Immature natural killer cell (primary cell): ENCODE results near the gene PTPRM. TPM values are rescaled to one million over a fixed set of nuclear protein-coding genes. Genes with fewer than 3 reads are reported as not detected.

ENCODE experiments used
- DNase-seq, 3 donors: peaks; one replicate each; pipeline ENCODE4 v3.0.0; 2022; ENCODE audit warnings: mixed read lengths in 1 of 3
- H3K27ac Mint-ChIP-seq, 6 donors: one replicate each; pipeline ENCODE4 v1.8.0; 2020; ENCODE audit warnings: mixed read lengths in 6 of 6, mild to moderate bottlenecking in 5 of 6, inconsistent platforms in 4 of 6, moderate library complexity in 3 of 6
- H3K27me3 Mint-ChIP-seq, 3 donors: one replicate each; pipeline ENCODE4 v1.8.0; 2020 to 2021; ENCODE audit warnings: low read depth in 3 of 3, mild to moderate bottlenecking in 3 of 3, mixed read lengths in 3 of 3, moderate library complexity in 3 of 3, inconsistent platforms in 1 of 3
- H3K36me3 Mint-ChIP-seq, 3 donors: one replicate each; pipeline ENCODE4 v1.8.0; 2020; ENCODE audit warnings: mixed read lengths in 3 of 3, inconsistent platforms in 2 of 3, mild to moderate bottlenecking in 2 of 3
- H3K4me1 Mint-ChIP-seq, 2 donors: one replicate each; pipeline ENCODE4 v1.8.0; 2020; ENCODE audit warnings: inconsistent platforms in 2 of 2, mild to moderate bottlenecking in 2 of 2, mixed read lengths in 2 of 2, moderate library complexity in 1 of 2
- H3K4me3 Mint-ChIP-seq, 5 donors: one replicate each; pipeline ENCODE4 v1.8.0; 2020; ENCODE audit warnings: mild to moderate bottlenecking in 5 of 5, mixed read lengths in 5 of 5, inconsistent platforms in 3 of 5, moderate library complexity in 3 of 5
- H3K9me3 Mint-ChIP-seq, 6 donors: one replicate each; pipeline ENCODE4 v1.8.0; 2020; ENCODE audit warnings: mild to moderate bottlenecking in 6 of 6, mixed read lengths in 6 of 6, inconsistent platforms in 4 of 6, moderate library complexity in 3 of 6
- polyA plus RNA-seq, 3 donors: library from polyadenylated mRNA; unstranded; fragments of 300-500 nt; fragmentation: Illumina TruSeq; gene quantifications; one replicate each; pipeline ENCODE4 v1.2.3, GENCODE V29; 2021

Gene PTPRM
- polyA plus RNA-seq, 3 donors from 2014 or later = 1.3 to 9.7 (median 3.2) TPM

DNA sequence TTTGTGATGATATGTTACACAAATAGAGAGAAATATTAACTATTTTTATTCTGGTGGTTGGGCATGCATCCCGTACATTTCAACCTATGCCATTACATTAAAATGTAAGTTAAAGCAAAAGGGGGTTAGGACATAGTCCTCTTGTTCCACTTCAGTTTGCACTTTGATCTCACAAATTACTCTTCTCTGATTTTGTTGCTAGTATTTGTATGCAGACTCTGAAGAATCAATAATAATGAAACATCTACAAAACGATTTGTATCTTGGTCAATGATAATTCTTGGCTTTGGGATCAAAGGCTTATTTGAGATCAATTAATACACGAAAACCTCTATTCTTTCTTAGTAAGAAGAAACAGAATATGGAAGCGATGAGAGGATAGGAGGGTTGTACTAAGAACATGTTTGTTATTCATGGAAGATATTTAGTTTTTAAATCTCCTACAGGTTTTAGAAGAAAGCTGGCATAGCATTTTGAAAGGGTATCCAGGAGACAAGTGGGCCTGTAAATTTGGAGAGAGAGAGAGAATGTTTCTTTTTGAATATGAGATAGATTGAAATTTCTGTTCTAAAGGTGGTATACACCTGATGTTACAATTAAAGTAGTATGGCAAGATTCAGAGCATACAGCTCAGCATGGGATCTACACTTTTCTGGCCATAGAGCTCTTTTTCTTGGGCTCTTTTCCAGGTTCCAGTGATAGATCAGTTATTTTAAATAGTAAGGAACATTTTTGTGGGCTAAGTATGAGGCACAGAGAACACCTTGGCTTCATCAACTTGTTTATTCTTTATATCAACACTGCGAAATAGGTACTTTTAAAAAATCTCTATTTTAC is 347.9 kb downstream of the PTPRM start:
- Mint-ChIP-seq H3K27ac (no peak overlapping the region), H3K36me3 (no peaks in the 10 kb centered on the region), H3K27me3 (no peaks in the 10 kb centered on the region), H3K4me1 (no peaks in the 10 kb centered on the region), H3K9me3 (peaks cover 0 to 29% (median 3%) of the 10 kb centered on the region in 6 donors), H3K4me3 (no peak overlapping the region)
- no peak for DNase-seq

DNA sequence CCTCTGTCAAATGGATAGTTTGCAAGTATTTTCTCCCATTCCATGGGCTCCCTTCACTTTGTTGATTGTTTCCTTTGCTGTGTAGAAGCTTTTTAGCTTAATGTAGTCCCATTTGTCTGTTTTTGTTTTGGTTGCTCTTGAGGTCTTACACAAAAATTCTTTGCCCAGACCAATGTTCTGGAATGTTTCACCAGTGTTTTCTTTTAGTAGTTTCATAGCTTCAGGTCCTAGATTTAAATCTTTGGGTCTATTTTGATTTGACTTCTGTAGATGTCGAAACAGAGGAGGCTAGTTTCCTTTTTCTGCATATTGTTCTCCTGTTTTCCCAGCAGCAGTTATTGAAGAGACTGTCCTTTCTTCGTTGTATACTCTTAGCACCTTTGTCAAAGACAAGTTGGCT is 351.6 kb downstream of the PTPRM start:
- peaks cover 0 to 39% (median 8%) of the 10 kb centered on the region in 6 donors for H3K9me3 Mint-ChIP-seq
- H3K36me3 Mint-ChIP-seq = no peaks in the 10 kb centered on the region
- H3K4me3 Mint-ChIP-seq = no peak overlapping the region
- peak overlapping the region in 1 of 6 donors; percentile 30 for H3K27ac Mint-ChIP-seq
- no peaks in the 10 kb centered on the region for H3K27me3 Mint-ChIP-seq
- no peaks in the 10 kb centered on the region for H3K4me1 Mint-ChIP-seq
- no peak for DNase-seq

DNA sequence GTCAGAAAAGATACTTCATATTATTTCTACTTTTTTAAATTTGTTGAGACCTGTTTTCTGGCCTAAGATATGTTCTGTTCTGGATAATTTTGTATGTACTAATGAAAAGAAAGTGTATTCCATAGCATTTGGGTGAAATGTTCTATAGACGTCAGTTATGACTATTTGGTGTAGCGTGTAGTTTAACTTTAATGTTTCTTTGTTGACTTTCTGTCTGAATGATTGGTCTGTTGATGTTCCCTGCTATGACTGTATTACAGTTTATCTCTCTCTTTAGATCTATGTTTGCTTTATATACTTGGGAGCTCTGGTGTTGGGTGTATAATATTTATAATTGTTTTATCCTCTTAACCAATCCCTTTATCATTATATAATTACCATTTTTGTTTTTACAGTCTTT is 352.4 kb downstream of the PTPRM start:
- no peak for DNase-seq
- no peak overlapping the region for H3K4me3 Mint-ChIP-seq
- no peak overlapping the region for H3K27ac Mint-ChIP-seq
- H3K4me1 Mint-ChIP-seq = no peaks in the 10 kb centered on the region
- peaks cover 0 to 42% (median 8%) of the 10 kb centered on the region in 6 donors for H3K9me3 Mint-ChIP-seq
- no peaks in the 10 kb centered on the region for H3K36me3 Mint-ChIP-seq
- H3K27me3 Mint-ChIP-seq = no peaks in the 10 kb centered on the region

DNA sequence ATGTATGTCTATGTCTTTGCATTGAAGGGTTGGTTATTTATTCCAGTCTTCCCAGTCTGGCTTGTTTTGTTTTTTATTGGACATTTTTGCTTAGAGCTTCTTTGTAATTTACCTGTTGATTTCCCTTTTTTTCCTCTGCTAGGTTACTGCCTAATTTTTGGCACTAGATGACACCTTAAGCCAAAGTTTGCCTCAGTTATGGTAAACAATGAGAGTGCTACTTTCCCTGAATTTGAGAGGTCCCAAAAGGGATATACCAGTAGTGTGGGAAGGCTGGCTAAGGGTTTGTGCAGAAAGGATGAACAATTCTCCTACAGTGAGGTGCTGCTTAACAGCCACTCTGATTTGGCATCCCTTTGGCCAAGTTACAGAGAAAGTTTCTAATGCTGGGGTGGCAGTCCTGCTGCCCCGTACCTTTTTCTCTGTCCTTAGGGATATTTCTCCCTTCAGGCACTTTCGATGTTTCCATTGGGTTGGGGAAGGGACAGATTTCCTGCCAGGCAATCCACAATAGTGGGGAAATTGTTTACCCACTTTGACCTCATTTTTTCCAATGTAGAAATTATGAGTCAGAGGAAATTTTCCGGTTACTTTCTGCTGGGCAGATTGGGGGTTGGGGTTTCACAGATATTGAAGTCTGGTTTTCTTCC is 354.9 kb downstream of the PTPRM start:
- Mint-ChIP-seq H3K27ac (no peak overlapping the region), H3K36me3 (no peaks in the 10 kb centered on the region), H3K9me3 (peaks cover 0 to 42% (median 7%) of the 10 kb centered on the region in 6 donors), H3K27me3 (no peaks in the 10 kb centered on the region), H3K4me3 (no peak overlapping the region), H3K4me1 (no peaks in the 10 kb centered on the region)
- DNase-seq = no peak

DNA sequence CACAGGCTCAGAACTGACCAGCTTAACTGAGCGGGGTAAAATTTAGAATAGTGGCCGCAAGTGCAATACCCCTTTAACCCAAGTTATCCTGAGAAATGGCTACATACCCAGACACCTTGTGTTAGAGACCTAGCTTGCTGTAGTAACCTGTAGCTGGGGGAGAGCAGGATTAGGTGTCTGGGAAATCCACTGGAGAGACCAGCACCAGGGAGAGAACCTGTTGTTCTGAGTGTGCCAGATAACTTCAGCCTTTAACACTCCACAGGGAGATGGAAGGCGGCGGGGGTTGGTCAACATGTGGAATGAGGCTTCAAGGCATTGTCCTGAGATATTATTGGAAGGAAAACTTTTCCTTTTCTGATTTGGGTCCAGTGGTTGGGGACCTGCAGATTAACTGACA is 356.0 kb downstream of the PTPRM start:
- Mint-ChIP-seq H3K4me1 (no peaks in the 10 kb centered on the region), H3K9me3 (peaks cover 0 to 42% (median 7%) of the 10 kb centered on the region in 6 donors), H3K27ac (no peak overlapping the region), H3K4me3 (no peak overlapping the region), H3K36me3 (no peaks in the 10 kb centered on the region), H3K27me3 (no peaks in the 10 kb centered on the region)
- DNase-seq = no peak

DNA sequence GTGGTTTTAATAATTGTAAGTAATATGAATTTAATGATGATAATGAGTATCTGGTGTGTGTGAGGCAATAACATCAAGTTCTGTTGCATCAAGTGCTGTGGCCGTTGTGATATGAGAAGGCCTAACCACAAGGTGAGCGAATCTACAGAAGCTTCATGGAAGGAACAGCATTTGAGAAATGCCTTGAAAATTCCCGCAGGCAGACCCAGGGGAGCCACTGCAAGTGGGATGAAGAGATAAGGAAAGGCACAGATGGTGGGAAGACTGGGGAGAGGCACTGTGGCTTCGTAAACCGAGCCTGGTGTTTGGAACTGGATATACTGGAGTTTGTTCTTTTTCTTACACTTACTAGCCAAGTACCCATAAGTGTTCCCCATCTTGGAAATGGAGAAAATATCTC is 357.5 kb downstream of the PTPRM start:
- no peaks in the 10 kb centered on the region for H3K27me3 Mint-ChIP-seq
- H3K9me3 Mint-ChIP-seq = peaks cover 0 to 28% (median 7%) of the 10 kb centered on the region in 6 donors
- no peak for DNase-seq
- no peak overlapping the region for H3K4me3 Mint-ChIP-seq
- no peaks in the 10 kb centered on the region for H3K36me3 Mint-ChIP-seq
- no peaks in the 10 kb centered on the region for H3K4me1 Mint-ChIP-seq
- H3K27ac Mint-ChIP-seq = no peak overlapping the region

DNA sequence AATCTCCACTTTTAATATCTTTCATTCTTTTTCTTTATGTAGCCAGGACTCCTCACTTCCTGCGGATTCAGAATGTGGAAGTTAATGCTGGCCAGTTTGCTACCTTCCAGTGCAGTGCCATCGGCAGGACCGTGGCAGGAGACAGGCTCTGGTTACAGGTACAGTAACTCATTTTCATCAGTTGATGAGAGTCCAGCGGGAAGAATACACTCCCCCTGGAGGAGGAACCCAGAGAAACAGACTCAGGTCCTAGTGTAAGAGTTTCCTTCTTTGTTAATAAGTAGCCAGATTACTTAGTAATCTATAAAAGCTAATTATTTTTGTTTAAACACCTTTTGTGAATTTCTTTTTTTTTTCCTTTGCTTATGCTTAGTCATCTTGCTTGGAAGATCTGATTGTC is 359.4 kb downstream of the PTPRM start:
- Mint-ChIP-seq H3K9me3 (peaks cover 0 to 14% (median 2%) of the 10 kb centered on the region in 6 donors), H3K27ac (no peak overlapping the region), H3K36me3 (no peaks in the 10 kb centered on the region)

DNA sequence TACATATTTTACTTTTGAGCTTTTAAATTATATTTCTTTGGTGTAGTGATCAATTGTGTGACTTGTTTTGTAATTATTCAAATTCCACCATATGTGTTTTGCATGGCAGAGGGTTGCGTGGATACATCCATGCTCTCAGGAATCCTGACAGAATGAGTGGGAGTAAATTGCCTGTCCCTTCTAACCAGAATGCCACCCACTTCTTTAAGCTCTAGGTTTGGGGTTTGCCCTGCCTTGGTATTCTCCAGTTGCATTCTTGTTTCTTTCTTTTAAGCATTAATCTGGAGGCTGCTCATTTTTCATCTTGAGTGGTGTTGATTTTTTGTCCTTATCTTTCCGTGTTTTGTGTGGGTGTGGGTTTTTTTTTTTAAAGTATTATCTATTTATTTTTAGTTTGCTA is 360.0 kb downstream of the PTPRM start:
- no peak overlapping the region for H3K27ac Mint-ChIP-seq
- no peaks in the 10 kb centered on the region for H3K27me3 Mint-ChIP-seq
- H3K9me3 Mint-ChIP-seq = peaks cover 0 to 15% (median 0%) of the 10 kb centered on the region in 6 donors
- DNase-seq = no peak
- no peaks in the 10 kb centered on the region for H3K4me1 Mint-ChIP-seq
- no peak overlapping the region for H3K4me3 Mint-ChIP-seq
- H3K36me3 Mint-ChIP-seq = no peaks in the 10 kb centered on the region

More for the DNA sequence above, 359.4 kb downstream of the PTPRM start:
- no peak overlapping the region for H3K4me3 Mint-ChIP-seq
- H3K27me3 Mint-ChIP-seq = no peaks in the 10 kb centered on the region
- H3K4me1 Mint-ChIP-seq = no peaks in the 10 kb centered on the region
- no peak for DNase-seq

DNA sequence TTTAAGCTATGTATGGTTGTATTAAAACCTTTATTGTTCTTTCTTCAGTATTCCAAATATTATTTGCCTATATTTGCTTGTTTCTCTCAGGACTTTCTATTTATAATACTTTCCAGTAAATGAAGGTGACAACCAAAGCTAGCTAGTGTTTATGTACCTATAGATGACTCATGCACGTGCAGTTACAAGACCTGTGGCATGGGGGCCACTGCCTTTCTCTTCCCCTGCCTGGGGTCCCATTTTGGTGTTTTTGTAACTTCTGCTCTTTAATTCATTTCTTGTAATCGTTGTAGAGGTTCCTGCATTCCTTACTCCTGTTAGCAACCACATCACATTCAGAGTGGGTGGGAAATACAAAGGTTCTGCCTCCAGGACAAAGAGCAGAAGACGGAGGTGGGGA is 364.6 kb downstream of the PTPRM start:
- Mint-ChIP-seq H3K27me3 (no peaks in the 10 kb centered on the region), H3K9me3 (peaks cover 0 to 5% (median 0%) of the 10 kb centered on the region in 6 donors), H3K36me3 (no peaks in the 10 kb centered on the region), H3K27ac (no peak overlapping the region), H3K4me3 (no peak overlapping the region), H3K4me1 (no peaks in the 10 kb centered on the region)
- no peak for DNase-seq

DNA sequence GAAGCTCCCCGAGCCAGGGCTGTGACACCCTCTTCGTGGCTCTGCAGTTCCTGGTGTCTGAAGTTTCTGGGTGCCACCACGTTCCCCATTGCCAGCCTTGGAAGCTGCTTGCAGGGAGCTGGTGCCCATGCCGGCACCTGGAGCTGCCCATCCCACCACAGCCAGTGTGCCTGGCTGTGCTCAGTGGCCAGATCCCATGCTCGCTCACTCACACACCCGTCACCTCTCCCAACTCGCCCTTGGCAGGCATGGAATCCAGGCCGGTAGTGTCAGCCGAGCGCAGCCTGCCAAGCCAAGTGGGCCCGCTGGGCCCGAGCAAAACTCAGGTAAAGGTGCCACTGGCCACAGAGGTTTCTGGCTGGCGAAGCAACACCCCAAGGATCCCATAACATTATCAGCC is 370.2 kb downstream of the PTPRM start:
- Mint-ChIP-seq H3K27me3 (no peaks in the 10 kb centered on the region), H3K36me3 (no peaks in the 10 kb centered on the region), H3K27ac (no peak overlapping the region), H3K4me3 (no peak overlapping the region), H3K9me3 (peaks cover 0 to 4% (median 0%) of the 10 kb centered on the region in 6 donors), H3K4me1 (no peaks in the 10 kb centered on the region)
- no peak for DNase-seq

DNA sequence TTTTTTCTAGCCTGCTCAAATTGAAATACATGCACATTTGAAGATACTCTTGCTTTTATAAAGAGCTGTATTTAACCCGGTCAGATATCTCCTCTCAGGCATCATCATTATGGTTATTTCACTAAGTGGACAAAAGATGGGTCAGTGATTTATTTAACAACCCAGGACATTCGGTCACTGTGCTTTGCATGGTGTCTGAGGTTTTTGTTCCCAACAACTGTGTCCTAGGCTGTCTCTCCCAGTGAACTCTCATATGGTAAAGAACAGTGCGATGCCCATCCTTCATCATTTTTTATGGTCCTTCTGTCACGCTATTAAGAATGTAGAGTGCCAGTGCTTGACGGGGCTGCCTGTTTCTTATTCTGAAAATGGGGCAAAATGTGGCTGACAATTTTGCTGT is 372.4 kb downstream of the PTPRM start:
- H3K4me3 Mint-ChIP-seq = no peak overlapping the region
- H3K4me1 Mint-ChIP-seq = peaks cover 5 to 15% of the 10 kb centered on the region in 2 donors
- no peak for DNase-seq
- H3K27me3 Mint-ChIP-seq = no peaks in the 10 kb centered on the region
- peaks cover 0 to 10% (median 1%) of the 10 kb centered on the region in 6 donors for H3K9me3 Mint-ChIP-seq
- no peak overlapping the region for H3K27ac Mint-ChIP-seq
- H3K36me3 Mint-ChIP-seq = no peaks in the 10 kb centered on the region

DNA sequence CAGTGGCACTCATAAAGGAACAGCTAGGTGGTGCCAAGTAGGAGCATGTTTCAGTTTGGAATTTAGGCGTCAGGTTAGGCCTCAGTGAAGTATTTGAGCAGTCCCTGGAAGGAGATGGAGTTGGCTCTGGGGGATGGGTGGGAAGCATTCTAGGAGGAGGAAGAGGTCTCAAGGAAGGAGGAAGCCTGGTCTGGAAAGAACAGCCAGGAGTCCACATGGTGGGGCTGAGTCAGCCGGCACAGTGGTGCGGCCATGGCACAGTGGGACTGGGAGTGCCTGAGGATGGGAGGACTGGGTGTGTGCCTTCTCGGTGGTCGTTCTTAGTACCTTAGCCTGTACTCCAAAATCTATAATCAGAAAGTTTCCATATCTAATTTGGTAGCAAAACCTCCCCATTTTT is 373.3 kb downstream of the PTPRM start:
- no peak for DNase-seq
- H3K4me1 Mint-ChIP-seq = peaks cover 5 to 15% of the 10 kb centered on the region in 2 donors

DNA sequence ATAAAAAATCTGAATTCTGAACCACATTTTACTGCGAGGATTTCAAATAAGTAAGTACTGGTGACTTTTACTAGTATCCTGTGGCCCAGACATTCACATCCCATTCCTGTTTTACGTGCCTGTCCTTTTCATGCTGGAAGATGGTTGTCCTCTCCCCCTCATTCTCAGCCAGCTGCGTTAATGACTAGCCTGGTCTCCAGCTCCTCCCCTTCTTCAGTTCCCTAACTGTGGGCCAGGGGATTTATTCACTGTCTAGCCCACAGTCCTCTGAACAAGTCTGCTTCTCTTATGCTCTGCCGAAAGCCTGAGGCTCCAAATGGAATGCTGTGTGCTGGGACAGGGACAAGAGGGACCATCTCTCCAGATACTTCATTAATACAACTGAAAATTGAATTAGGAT is 373.9 kb downstream of the PTPRM start:
- no peak overlapping the region for H3K27ac Mint-ChIP-seq
- no peaks in the 10 kb centered on the region for H3K36me3 Mint-ChIP-seq
- no peak overlapping the region for H3K4me3 Mint-ChIP-seq
- no peaks in the 10 kb centered on the region for H3K27me3 Mint-ChIP-seq
- H3K4me1 Mint-ChIP-seq = peaks cover 5 to 15% of the 10 kb centered on the region in 2 donors
- no peak for DNase-seq
- H3K9me3 Mint-ChIP-seq = peaks cover 0 to 15% (median 1%) of the 10 kb centered on the region in 6 donors

More for the DNA sequence above, 373.3 kb downstream of the PTPRM start:
- H3K9me3 Mint-ChIP-seq = peaks cover 0 to 15% (median 1%) of the 10 kb centered on the region in 6 donors
- H3K27me3 Mint-ChIP-seq = no peaks in the 10 kb centered on the region
- no peaks in the 10 kb centered on the region for H3K36me3 Mint-ChIP-seq
- H3K4me3 Mint-ChIP-seq = no peak overlapping the region
- no peak overlapping the region for H3K27ac Mint-ChIP-seq

DNA sequence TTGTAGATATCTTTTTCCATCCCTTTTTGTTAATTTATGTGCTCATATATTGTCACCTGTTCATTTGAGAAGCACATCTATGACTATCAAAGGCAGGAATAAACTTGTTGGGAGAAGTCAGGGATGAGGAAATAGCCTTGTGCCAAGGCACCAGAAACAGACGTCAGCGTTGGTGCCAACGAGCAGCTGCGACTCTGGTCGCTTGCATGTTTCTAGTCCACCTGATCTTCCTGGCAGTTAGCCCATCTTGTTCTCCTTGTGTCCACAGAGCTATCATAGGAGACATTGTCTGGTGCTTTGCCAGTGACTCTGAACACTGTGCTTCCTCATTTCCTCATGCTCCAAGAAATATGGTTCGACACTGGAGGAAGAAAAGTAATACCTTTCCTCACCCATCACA is 374.4 kb downstream of the PTPRM start:
- H3K36me3 Mint-ChIP-seq = no peaks in the 10 kb centered on the region
- H3K4me1 Mint-ChIP-seq = peaks cover 5 to 15% of the 10 kb centered on the region in 2 donors
- H3K9me3 Mint-ChIP-seq = peaks cover 0 to 15% (median 1%) of the 10 kb centered on the region in 6 donors
- no peak for DNase-seq
- H3K4me3 Mint-ChIP-seq = no peak overlapping the region
- no peak overlapping the region for H3K27ac Mint-ChIP-seq
- H3K27me3 Mint-ChIP-seq = no peaks in the 10 kb centered on the region
